Uterus (tissue), 2 donors: ENCODE data around the gene SDCCAG8.

ENCODE experiments used
- CTCF ChIP-seq, 4 experiments: fragments of 200-600 bp in 2 of 4; fragments of 450-650 bp in 2 of 4; sonication (generic) in 2 of 4; IDR thresholded peaks; one replicate each; pipeline ENCODE4 v1.5.1; 2016 to 2019; ENCODE audit warnings: antibody characterized with exemption in 4 of 4, mild to moderate bottlenecking in 2 of 4, moderate library complexity in 1 of 4
- POLR2A ChIP-seq, 2 donors: fragments of 450-650 bp; IDR thresholded peaks; one replicate each; pipeline ENCODE4 v1.6.1; 2016; ENCODE audit warnings: antibody characterized with exemption in 2 of 2, mild to moderate bottlenecking in 1 of 2, moderate library complexity in 1 of 2

- TF ChIP-seq CTCF (IDR thresholded peaks at IDR 0.05), result no peak
- no peak for TF ChIP-seq POLR2A (IDR thresholded peaks at IDR 0.05)
Observed at GRCh38 chr1:243454328-243454997, 198.6 kb downstream of the SDCCAG8 start.
